ENCODE data around the gene PRIMA1.

PRIMA1 gene

DNA sequence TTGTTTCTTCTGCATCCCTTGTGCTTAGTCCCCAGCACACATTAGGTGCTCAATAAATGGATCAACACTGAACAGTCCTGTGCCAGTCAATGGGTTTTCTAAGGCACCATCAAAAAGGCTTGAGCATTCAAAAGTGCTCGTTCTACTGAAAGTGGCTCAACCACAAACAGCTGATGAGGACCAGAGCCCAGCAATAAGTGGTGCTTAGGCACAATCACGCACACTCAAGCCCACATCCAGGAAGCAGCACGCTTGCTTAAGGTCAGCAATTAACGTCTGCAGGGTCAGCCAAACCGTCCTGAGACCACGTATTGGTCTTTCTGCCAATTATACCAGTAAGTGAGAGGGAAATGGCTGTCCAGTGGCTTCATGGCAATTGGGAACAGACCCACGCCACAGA is 56.5 kb downstream of the PRIMA1 start:
- DNase-seq (ENCODE audit: low read depth in 2 of 2): no peak

DNA sequence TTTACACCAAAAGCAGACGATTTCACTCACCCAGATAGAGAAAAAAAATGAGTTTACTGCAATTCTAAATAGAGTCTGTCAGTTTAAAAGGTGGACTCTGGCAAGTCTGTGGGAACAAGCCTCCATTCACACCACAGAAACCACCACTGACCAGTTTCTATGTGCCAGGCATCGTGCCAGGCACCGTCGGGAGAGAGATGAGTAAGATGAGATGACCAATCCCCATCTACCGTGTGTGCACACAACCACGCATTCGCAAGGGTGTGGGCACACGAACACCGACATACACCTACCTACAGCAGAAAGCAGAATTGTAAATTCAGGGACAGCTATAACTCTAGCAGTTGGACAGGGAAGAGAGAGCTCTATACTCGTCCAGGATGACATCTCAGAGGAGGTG is 58.3 kb downstream of the PRIMA1 start:
- DNase-seq (ENCODE audit: low read depth in 2 of 2): no peak

DNA sequence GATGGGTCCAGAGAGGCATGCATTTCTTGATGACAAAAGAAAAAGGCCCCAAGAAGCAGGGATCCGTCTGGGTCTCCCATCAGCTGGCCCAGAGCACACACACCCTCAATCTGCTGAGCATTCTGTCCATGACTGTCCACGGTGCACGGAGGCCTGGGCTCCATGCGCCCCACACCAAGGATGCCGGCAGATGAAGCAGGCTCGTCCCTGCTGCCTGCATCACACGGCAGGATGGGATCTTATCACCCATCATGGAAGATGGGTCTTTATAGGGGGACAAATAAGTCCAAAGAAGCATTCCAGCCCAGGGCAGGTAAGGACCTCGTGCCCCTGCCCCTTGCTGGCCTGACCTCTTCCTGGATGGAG is 59.7 kb downstream of the PRIMA1 start:
- no peak for DNase-seq (ENCODE audit: low read depth in 2 of 2)

- DNase-seq (ENCODE audit: low read depth in 2 of 2): no peak
Measured at GRCh38 chr14:93727917-93728650, 60.2 kb downstream of the PRIMA1 start.

DNA sequence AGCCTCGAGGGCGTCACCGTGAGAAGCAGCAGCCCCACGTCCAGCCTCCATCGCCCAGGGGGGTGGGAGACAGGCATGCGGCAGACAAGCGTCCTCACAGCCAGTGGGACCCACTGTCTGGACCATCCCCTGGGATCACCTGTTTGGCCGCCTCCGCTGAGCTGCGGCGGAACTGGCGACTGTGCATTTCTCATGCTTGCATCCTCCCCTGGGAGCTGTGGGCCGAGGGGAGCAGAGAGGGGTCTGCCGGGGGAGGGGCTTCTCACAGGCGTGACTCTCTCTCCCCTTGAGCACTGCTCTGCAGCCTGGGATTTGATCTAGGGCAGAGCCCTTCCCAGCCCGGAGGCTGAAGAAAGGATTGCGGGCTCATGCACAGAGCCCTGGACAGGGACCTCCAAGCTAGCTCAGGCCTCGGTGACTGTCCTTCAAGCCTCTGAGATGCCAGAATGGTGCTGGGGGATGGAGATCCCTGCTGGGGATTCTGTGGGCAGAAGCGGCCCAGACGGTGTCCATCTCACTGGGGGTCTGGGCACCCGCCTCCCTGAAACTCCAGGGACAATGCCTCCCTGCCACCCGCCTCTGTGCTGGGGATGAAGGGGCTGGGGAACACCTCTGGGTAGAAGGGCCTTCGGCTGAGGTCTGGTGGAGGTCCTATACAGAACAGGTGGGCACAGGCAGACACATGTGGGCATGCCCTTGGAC is 61.1 kb downstream of the PRIMA1 start:
- DNase-seq (ENCODE audit: low read depth in 2 of 2): no peak

DNA sequence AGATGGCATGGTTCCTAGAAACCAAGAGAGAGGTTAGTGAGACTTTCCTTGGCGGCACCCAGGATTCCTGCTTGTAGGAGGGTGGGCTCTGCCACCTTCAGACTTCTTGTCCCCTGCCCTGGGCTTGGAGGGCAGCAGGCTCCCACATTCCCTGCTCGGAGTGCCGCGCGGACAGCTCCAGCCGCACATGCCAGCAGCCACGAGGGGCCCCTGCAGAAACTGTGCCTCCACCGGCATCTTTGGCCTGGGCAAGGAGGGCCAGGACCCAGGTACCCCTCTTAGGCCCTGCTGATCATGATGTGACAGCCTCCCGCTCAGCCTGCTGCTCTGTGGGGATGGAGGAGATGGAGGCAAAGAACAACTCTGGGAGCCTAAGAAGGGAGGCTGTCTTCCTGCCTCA is 62.3 kb downstream of the PRIMA1 start:
- no peak for DNase-seq (ENCODE audit: low read depth in 2 of 2)

DNA sequence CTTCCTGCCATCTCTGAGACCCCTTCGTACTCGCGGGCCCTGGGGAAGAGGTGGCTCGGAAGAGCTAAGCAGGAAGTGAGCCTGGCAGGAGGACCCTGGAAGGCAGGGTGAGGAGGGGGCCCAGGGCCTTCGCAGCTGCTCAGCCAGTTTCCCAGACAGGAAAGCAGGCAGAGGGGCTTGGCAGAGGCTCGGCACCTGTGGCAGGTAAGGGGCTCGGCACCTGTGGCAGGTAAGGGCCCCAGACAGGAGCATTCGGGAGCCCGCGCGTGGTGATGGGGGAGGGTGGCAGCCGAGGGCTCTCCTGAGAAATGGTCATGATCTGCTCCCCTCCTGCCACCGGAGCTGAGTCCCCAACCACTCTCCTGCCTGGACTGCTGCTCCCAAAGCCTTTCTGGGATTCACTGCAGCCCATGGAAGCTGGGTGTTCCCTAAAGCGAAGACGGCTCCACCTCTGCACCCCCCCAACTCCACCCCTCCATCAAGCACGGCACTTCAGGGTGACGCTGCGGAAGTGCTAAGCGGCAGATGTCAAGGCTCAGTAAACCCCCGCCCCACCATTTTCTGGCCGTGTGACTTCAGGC is 63.2 kb downstream of the PRIMA1 start:
- no peak for DNase-seq (ENCODE audit: low read depth in 2 of 2)

DNA sequence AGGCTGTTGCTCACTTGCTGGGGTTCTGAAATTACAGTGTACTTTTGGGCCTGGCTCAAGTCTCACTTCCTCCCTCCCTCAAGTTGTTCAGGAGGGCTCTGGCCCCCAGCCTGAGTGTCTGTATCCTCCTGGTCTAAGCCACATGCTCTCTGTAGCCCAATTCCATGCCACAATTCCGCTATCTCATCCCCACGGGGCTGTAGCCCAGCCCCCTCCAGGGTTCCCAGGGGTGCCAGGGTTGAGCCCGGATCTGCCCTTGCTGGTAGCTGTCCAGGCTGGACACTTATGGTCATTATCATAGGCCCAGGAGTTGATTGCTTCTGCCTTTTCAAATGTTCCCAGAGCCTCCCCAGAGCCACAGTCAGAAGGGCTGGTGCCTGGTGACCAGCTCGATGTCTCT is 65.3 kb downstream of the PRIMA1 start:
- DNase-seq (ENCODE audit: low read depth in 2 of 2): no peak

GRCh38 chr14:93720981-93721483 is 67.3 kb downstream of the PRIMA1 start:
- no peak for DNase-seq (ENCODE audit: low read depth in 2 of 2)

DNA sequence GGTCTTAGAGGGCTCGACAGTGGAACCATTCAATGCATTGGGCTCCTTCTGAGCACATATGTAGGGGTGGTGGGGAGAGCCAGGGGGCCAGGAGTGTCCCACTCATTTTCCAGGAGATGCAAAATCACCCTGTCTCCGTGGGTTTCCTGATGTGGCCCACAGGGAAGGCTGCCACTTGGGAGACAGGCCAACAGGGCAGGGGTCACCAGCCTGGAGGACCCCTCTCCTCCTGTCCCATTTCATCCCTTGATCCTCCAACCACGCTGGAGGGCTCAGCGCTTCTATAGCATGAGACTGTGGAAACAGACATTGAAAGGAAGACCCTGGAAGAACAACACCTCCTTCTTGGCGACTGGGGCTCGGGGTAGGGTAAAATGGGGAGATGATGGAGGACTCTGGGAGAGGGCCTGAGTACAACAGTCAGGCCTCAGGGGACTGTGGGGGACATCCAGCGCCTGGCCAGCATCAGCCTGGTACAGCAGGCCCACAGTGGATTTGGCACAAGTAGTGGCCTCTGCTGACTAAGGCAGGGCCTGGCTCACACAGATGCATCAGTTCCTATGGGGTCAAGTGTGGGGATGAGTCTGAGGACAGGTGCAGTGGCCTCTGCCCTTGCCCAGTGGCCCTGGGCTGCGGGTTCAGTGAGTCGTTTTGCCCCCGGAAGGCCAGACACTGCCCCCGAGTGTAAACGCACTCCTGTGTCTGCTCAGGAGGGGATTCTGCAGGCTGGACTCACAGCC is 68.0 kb downstream of the PRIMA1 start:
- DNase-seq (ENCODE audit: low read depth in 2 of 2): no peak

DNA sequence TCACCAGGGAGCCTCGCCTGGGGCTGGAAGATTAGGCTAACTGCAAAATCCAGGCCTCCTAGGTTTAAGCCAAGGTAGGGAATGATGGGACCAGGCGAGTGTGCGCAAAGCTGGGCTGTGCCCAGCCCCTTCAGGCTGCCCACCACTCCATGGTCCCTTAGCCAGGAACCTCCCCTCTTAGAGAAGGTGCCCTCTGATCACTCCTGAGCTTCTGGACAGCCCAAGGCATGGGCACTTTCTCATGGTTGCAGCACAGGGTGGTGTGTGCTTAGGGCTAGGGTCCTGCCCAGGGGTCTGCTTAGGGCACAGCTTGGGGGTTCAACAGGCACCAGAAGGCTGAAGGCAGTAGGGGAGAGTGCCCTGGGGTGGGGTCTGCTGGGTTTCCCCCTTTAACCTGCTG is 69.0 kb downstream of the PRIMA1 start:
- no peak for DNase-seq (ENCODE audit: low read depth in 2 of 2)

- no peak for DNase-seq (ENCODE audit: low read depth in 2 of 2)
Measured at GRCh38 chr14:93717668-93718320, 70.5 kb downstream of the PRIMA1 start.

DNA sequence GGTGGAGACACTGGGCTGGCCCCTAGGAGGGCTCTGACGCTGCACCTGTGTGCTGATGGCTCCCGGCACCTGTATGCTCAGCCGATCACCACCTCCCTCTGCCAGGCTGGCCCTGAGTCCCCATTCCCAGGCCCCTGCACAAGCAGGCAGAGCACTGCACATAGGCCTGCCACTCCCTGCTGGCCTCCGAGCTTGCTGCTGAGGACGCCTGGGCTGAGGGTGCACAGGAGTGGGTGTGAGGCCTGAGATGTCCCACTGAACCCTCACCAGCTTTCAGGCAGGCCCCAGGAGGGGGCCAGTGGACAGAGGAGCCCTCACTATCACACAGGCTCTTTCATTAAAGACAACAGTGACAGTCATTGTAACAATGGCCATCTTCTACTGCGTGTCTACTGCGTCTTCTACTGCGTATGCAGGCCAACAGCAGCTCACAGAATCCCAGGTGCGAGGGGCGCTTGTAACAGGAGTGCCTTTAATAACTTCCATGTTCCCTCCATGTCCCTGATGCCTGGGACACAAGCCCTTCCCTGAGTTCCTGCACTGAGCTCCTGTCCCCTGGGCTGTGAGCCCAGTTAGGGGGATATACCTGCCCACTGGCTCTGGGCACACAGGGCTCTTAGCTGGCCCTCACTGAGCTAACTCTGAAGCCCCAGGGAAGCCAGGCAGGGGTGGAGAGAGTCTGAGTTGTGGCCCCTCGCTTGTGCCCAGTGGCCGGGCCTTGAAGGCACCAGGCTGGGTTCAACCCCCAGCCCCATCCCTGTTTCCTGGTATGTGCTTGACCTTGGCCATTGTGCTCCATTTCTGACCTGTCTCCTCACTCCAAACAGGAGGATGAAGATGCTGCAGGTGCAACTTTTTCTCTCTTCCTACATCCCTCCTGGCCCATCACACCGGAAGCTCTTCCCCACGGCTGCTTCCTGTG is 71.3 kb downstream of the PRIMA1 start:
- DNase-seq (ENCODE audit: low read depth in 2 of 2): no peak

GRCh38 chr14:93716002-93716745 is 72.1 kb downstream of the PRIMA1 start:
- no peak for DNase-seq (ENCODE audit: low read depth in 2 of 2)

DNA sequence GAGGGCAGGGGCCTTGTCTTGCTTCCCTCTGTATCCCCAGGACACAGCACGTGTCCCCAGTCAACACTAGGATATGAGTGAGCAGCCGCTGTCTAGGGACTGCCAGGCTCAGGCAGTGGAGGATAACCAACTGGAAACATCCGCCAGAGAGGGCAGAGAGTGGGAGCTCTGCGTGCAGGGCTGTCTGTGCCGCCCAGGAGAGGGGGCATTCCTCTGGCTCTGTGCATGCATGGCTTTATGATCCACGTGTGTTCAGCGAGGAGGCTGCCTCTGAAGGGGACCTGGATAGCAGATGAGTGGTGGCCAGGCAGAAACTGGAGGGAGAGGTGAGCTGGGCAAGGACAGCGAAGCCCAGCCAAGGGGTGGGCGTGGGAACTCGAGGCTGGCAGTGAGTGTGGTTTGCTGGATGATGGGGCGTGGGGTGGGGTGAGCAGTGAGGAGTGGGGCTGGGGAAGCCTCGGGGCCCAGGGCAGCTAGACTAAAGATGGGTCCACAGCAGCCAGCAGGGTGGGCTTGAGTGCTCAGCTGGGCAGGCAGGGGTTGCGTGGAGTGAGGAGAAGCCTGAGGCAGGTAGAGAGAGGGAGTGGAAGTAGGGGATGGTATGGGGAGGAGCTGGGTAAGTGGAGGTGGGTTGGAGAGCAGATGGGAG is 72.9 kb downstream of the PRIMA1 start:
- no peak for DNase-seq (ENCODE audit: low read depth in 2 of 2)

- no peak for DNase-seq (ENCODE audit: low read depth in 2 of 2)
Measured at GRCh38 chr14:93714605-93715004, 73.7 kb downstream of the PRIMA1 start.

- DNase-seq (ENCODE audit: low read depth in 2 of 2): no peak
Measured at GRCh38 chr14:93713726-93714405, 74.4 kb downstream of the PRIMA1 start.

DNA sequence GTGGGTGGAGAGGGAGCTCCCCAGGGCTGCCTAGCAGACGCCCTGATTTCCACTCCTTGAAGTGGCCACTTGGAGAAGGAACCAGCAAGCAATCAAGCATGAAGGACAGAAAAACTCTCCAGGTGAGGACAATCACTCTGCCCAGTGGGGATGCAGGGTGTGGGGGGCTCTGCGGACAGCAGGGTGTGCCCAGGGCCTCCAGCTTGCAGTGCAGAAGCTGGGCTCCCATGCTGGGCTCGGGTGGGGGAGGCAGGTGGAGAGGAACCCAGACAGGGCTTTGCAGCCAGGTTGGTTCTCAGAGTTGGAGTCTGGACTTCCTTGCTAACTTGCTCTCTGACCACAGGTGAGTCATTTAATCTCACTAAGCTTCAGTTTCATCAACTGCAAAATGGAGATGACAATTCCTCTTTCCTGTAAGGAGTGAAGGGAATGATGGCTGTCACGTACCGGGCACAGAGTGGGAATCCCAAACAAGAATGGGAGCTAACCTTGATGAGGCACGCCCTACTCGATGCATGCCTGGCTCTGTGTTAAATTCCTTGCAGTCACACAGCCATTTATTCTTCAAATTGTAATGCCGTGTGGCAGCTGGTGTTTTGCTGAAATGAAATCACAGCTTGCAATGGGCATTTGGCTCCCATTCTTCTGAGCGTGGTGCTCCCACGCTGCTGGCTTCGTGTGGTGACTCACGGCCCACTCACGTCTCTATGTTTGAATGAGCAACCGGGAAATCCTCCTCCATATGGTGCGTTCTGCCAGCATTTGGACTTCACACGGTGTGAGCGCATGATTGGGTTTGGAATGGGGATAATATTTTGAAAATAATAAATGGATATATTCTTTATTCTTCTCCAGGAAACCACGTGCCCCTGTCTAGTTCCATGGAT is 75.2 kb downstream of the PRIMA1 start:
- no peak for DNase-seq (ENCODE audit: low read depth in 2 of 2)
